Sigmoid colon (tissue), 4 donors: ENCODE data around the gene PDE6B.

Source experiments
- CTCF ChIP-seq, 4 experiments: fragments of 450-650 bp in 3 of 4; fragments of 200-600 bp in 1 of 4; IDR thresholded peaks; one replicate each; pipeline ENCODE4 v1.5.1; 2016 to 2019; ENCODE audit warnings: antibody characterized with exemption in 4 of 4, mild to moderate bottlenecking in 3 of 4, moderate library complexity in 2 of 4
- EP300 ChIP-seq, 4 donors: sonication (generic); formaldehyde crosslinking; IDR thresholded peaks; one replicate each; pipeline ENCODE4 v1.6.1; 2017; ENCODE audit warnings: antibody characterized with exemption in 4 of 4
- POLR2A ChIP-seq, 2 donors: fragments of 450-650 bp; IDR thresholded peaks; one replicate each; pipeline ENCODE4 v1.6.1; 2016; ENCODE audit warnings: antibody characterized with exemption in 2 of 2, mild to moderate bottlenecking in 2 of 2, moderate library complexity in 2 of 2
- POLR2AphosphoS5 ChIP-seq, 4 donors: sonication (generic); formaldehyde crosslinking; IDR thresholded peaks; one replicate each; pipeline ENCODE4 v1.6.1; 2017; ENCODE audit warnings: antibody characterized with exemption in 4 of 4

- no peak for TF ChIP-seq POLR2A (IDR thresholded peaks at IDR 0.05)
- TF ChIP-seq EP300 (IDR thresholded peaks at IDR 0.05) = no peak
- TF ChIP-seq POLR2AphosphoS5 (IDR thresholded peaks at IDR 0.05) = no peak
- no peak for TF ChIP-seq CTCF (IDR thresholded peaks at IDR 0.05)
Measured at GRCh38 chr4:577499-578450, 47.6 kb upstream of the PDE6B start.
